GM21381 (cell line): ENCODE data around the gene DET1.
"Not testable (repeated sequence)": the region's sequence is repeated elsewhere in the genome, so short reads cannot be mapped to it uniquely, and the experiment has no call there.

ENCODE experiments used
- ATAC-seq: cut with Tn5 transposase; IDR thresholded peaks from one replicate; pipeline ENCODE4 v1.9.1; 2021; ENCODE audit warnings: mild to moderate bottlenecking, moderate library complexity; ENCODE audit not compliant: unreplicated experiment

The DET1 gene

GRCh38 chr15:88541111-88541510 lies 5.4 kb downstream of the DET1 start:
- ATAC-seq: not testable (repeated sequence)

- ATAC-seq: not testable (repeated sequence)
These were observed 6.1 kb downstream of the DET1 start for GRCh38 chr15:88540350-88540749.

GRCh38 chr15:88539441-88539840 lies 7.0 kb downstream of the DET1 start:
- ATAC-seq: no peak

GRCh38 chr15:88538972-88539371 lies 7.5 kb downstream of the DET1 start:
- no peak for ATAC-seq

- ATAC-seq: no peak
These were observed 8.7 kb downstream of the DET1 start for GRCh38 chr15:88537591-88538317.

- no peak for ATAC-seq
These were observed 10.7 kb downstream of the DET1 start for GRCh38 chr15:88535607-88536313.

- no peak for ATAC-seq
These were observed 11.4 kb downstream of the DET1 start for GRCh38 chr15:88535100-88535499.

- ATAC-seq: no peak
These were observed 13.1 kb downstream of the DET1 start for GRCh38 chr15:88533376-88533775.

- ATAC-seq: no peak
These were observed 17.4 kb downstream of the DET1 start for GRCh38 chr15:88529021-88529630.

GRCh38 chr15:88526247-88526879 lies 20.1 kb downstream of the DET1 start:
- no peak for ATAC-seq

GRCh38 chr15:88525418-88525817 lies 21.1 kb downstream of the DET1 start:
- no peak for ATAC-seq

GRCh38 chr15:88524094-88524493 lies 22.4 kb downstream of the DET1 start:
- ATAC-seq: not testable (repeated sequence)

- no peak for ATAC-seq
These were observed 27.6 kb downstream of the DET1 start for GRCh38 chr15:88518903-88519302.

- ATAC-seq: no peak
These were observed 33.3 kb downstream of the DET1 start for GRCh38 chr15:88513195-88513594.

- ATAC-seq: no peak
These were observed 33.9 kb downstream of the DET1 start for GRCh38 chr15:88512601-88513000.

GRCh38 chr15:88512078-88512477 lies 34.4 kb downstream of the DET1 start:
- no peak for ATAC-seq

GRCh38 chr15:88511161-88511560 lies 35.3 kb downstream of the DET1 start:
- no peak for ATAC-seq

- ATAC-seq: no peak
These were observed 36.5 kb downstream of the DET1 start for GRCh38 chr15:88509964-88510363.

- no peak for ATAC-seq
These were observed 37.2 kb downstream of the DET1 start for GRCh38 chr15:88509321-88509720.

GRCh38 chr15:88506628-88507027 lies 39.9 kb downstream of the DET1 start:
- ATAC-seq: no peak

- ATAC-seq: no peak
These were observed 40.8 kb downstream of the DET1 start for GRCh38 chr15:88505721-88506120.

- no peak for ATAC-seq
These were observed 42.0 kb downstream of the DET1 start for GRCh38 chr15:88504445-88504844.
